ENCODE results near the gene PLA2G4B. TPM values are rescaled to one million over a fixed set of nuclear protein-coding genes. Genes with fewer than 3 reads are reported as not detected.
A peak's percentile ranks its signal among the peaks of the same experiment; 100 is the strongest.

The PLA2G4B gene
- total and polyA plus RNA-seq, 3 donors from 2014 or later, result 7.4 to 16.6 (median 16.4) TPM

DNA sequence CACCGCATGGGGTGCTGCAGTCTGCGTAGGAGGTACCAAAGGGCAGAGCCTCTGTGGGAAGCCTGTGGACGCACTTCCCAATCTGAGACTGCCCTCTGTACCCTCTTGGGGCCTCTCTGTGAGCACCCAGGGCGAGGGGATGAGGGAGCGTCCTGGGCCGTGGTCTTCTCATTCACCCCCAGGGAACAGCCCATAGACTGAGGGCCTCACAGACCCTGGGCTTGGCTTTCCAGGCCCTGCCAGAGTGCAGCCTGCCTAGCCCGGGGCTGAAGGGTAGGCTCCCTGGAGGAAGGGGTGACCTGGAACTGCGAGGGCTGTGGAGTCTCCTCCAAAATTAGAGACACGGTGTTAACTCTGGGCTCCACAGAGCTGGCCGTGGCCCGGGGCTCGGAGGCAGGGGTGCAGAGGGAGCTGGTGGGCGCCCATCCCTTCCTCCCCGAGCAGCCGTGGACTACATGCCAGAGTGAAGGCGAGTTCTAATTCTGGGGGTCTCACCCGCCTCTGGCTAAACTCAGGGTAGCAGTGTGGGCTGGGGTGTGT is 55.7 kb downstream of the PLA2G4B start:
- H3K9me3 ChIP-seq, result no peaks in the 10 kb centered on the region
- no peak overlapping the region for H3K4me3 ChIP-seq
- intact Hi-C loops (cut with DNase I; ENCODE audit: low total_unique reads), result no loop called here
- H3K36me3 ChIP-seq (ENCODE audit: low read depth, missing control alignments), result no peaks in the 10 kb centered on the region
- peak overlapping the region in 1 of 2 donors; percentile 36 for H3K27ac ChIP-seq
- no peak for DNase-seq
- H3K27me3 ChIP-seq, result no peaks in the 10 kb centered on the region
- 70 to 81% methylated on average over 7 to 16 of the region's 17 CpGs for WGBS, 2 donors
- no peak for TF ChIP-seq POLR2A (IDR thresholded peaks at IDR 0.05)
- TF ChIP-seq, protein P1, sequence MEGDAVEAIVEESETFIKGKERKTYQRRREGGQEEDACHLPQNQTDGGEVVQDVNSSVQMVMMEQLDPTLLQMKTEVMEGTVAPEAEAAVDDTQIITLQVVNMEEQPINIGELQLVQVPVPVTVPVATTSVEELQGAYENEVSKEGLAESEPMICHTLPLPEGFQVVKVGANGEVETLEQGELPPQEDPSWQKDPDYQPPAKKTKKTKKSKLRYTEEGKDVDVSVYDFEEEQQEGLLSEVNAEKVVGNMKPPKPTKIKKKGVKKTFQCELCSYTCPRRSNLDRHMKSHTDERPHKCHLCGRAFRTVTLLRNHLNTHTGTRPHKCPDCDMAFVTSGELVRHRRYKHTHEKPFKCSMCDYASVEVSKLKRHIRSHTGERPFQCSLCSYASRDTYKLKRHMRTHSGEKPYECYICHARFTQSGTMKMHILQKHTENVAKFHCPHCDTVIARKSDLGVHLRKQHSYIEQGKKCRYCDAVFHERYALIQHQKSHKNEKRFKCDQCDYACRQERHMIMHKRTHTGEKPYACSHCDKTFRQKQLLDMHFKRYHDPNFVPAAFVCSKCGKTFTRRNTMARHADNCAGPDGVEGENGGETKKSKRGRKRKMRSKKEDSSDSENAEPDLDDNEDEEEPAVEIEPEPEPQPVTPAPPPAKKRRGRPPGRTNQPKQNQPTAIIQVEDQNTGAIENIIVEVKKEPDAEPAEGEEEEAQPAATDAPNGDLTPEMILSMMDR (IDR thresholded peaks at IDR 0.05), result no peak
- peaks cover 12% of the 10 kb centered on the region for H3K4me1 ChIP-seq

DNA sequence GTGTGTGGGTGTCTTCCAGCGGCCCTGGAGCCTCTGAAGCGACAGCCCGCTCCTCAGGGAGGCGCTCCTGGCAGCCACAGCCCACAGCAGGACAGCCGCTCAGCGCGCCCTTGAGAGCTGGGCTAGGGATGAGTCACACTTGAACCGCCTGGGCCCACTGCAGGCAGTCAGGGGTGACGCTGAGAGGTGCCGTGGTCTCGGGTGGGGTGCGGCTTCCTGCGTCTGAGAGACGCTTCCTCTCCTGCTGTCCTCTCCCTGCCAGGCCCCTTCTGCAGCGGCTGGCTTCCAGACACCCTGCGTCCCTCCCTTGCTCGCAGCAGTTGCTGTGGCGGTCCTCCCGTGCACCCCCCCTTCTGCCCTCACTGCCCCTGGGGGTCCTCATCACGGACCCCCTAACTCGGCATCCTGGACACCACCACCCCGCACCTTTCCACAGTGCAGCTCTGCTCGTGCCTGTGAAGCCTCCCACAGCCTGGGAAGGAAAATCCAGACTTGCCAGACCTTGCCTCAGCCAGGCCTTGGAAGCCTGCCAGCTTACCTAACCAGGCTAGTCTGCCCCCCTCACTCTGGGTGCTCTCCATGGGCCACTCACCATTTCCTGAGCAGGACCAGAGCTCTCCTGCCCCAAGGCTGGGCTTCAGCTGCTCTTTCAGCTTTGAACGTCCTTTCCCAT is 56.3 kb downstream of the PLA2G4B start:
- peak overlapping the region in 1 of 2 donors; percentile 36 for H3K27ac ChIP-seq

DNA sequence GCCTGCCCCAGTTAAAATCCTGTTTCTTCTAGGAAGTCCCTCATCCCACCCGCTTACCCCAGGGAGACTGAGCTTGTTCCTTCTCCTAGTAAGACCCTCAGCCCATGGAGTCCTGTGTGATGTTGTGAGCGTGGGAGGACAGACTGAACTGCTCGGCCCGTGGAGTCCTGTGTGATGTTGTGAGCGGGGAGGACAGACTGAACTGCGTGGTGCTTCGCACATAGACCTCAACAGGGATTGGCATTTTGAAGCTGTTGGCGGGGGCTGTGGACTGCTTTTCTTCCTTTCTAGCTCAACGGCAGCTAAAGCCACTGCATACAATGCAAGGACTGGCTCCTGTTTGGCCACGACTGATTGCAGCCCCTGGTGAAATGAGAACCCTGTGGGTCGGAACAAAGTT is 56.8 kb downstream of the PLA2G4B start:
- intact Hi-C loops (cut with DNase I; ENCODE audit: low total_unique reads), result no loop called here
- no peaks in the 10 kb centered on the region for H3K36me3 ChIP-seq (ENCODE audit: low read depth, missing control alignments)
- TF ChIP-seq, protein P1 (IDR thresholded peaks at IDR 0.05), result no peak
- no peak for TF ChIP-seq POLR2A (IDR thresholded peaks at IDR 0.05)
- no peak for DNase-seq
- 90 to 95% methylated on average over 11 of the region's 11 CpGs for WGBS, 2 donors
- H3K27me3 ChIP-seq, result no peaks in the 10 kb centered on the region
- H3K4me1 ChIP-seq, result peaks cover 12% of the 10 kb centered on the region
- no peak overlapping the region for H3K4me3 ChIP-seq
- no peaks in the 10 kb centered on the region for H3K9me3 ChIP-seq
- H3K27ac ChIP-seq, result peak overlapping the region in 1 of 2 donors; percentile 36

More for the DNA sequence above, 56.3 kb downstream of the PLA2G4B start:
- Histone ChIP-seq H3K4me1 (peaks cover 12% of the 10 kb centered on the region), H3K36me3 (ENCODE audit: low read depth, missing control alignments) (no peaks in the 10 kb centered on the region), H3K27me3 (no peaks in the 10 kb centered on the region), H3K9me3 (no peaks in the 10 kb centered on the region), H3K4me3 (no peak overlapping the region)
- 38 to 45% methylated on average over 22 to 24 of the region's 24 CpGs for WGBS, 2 donors
- peak; percentile 68 for DNase-seq
- intact Hi-C loops (cut with DNase I; ENCODE audit: low total_unique reads), result no loop called here
- TF ChIP-seq POLR2A (IDR thresholded peaks at IDR 0.05), result no peak
- TF ChIP-seq, protein P1 (IDR thresholded peaks at IDR 0.05), result no peak

- H3K27me3 ChIP-seq, result no peaks in the 10 kb centered on the region
Measured at GRCh38 chr15:41895957-41896356, 57.3 kb downstream of the PLA2G4B start.

GRCh38 chr15:41896566-41896965 is 57.9 kb downstream of the PLA2G4B start:
- H3K4me1 ChIP-seq, result peaks cover 12% of the 10 kb centered on the region
- no peaks in the 10 kb centered on the region for H3K9me3 ChIP-seq
- intact Hi-C loops (cut with DNase I; ENCODE audit: low total_unique reads), result no loop called here
- TF ChIP-seq POLR2A (IDR thresholded peaks at IDR 0.05), result no peak
- H3K27me3 ChIP-seq, result no peaks in the 10 kb centered on the region
- no peak overlapping the region for H3K27ac ChIP-seq
- H3K36me3 ChIP-seq (ENCODE audit: low read depth, missing control alignments), result no peaks in the 10 kb centered on the region
- H3K4me3 ChIP-seq, result no peak overlapping the region
- 93 to 95% methylated on average over 6 of the region's 6 CpGs for WGBS, 2 donors
- DNase-seq, result no peak

More at GRCh38 chr15:41895957-41896356, 57.3 kb downstream of the PLA2G4B start:
- DNase-seq, result no peak
- 94 to 97% methylated on average over 1 of the region's 1 CpG for WGBS, 2 donors
- Histone ChIP-seq H3K4me3 (no peak overlapping the region), H3K27ac (no peak overlapping the region), H3K36me3 (ENCODE audit: low read depth, missing control alignments) (no peaks in the 10 kb centered on the region), H3K4me1 (peaks cover 12% of the 10 kb centered on the region), H3K9me3 (no peaks in the 10 kb centered on the region)
- intact Hi-C loops (cut with DNase I; ENCODE audit: low total_unique reads), result no loop called here
- no peak for TF ChIP-seq POLR2A (IDR thresholded peaks at IDR 0.05)

Data from testis (tissue), 3 donors.